Cardiac fibroblast (primary cell): Measurements from ENCODE around the gene TMEM270.

ENCODE experiments used
- DNase-seq, 2 donors: peaks; one replicate each; pipeline versions ENCODE4 v3.0.0 to v3.0.0-alpha.2; 2010; ENCODE audit warnings: low read depth in 2 of 2
- H3K4me3 ChIP-seq, 2 donors: replicated peaks in 1 of 2; 1 replicate in 1 of 2; 2 replicates in 1 of 2; pipeline ENCODE4 v1.5.1; 2011; ENCODE audit warnings: low read depth in 2 of 2, low read length in 2 of 2, mild to moderate bottlenecking in 2 of 2, moderate library complexity in 1 of 2
- TF ChIP-seq, protein P1 (sequence below): IDR thresholded peaks from one replicate; pipeline ENCODE4 v1.5.1; 2011; ENCODE audit warnings: low read depth, mild to moderate bottlenecking, low read length, inconsistent platforms

TMEM270 gene

DNA sequence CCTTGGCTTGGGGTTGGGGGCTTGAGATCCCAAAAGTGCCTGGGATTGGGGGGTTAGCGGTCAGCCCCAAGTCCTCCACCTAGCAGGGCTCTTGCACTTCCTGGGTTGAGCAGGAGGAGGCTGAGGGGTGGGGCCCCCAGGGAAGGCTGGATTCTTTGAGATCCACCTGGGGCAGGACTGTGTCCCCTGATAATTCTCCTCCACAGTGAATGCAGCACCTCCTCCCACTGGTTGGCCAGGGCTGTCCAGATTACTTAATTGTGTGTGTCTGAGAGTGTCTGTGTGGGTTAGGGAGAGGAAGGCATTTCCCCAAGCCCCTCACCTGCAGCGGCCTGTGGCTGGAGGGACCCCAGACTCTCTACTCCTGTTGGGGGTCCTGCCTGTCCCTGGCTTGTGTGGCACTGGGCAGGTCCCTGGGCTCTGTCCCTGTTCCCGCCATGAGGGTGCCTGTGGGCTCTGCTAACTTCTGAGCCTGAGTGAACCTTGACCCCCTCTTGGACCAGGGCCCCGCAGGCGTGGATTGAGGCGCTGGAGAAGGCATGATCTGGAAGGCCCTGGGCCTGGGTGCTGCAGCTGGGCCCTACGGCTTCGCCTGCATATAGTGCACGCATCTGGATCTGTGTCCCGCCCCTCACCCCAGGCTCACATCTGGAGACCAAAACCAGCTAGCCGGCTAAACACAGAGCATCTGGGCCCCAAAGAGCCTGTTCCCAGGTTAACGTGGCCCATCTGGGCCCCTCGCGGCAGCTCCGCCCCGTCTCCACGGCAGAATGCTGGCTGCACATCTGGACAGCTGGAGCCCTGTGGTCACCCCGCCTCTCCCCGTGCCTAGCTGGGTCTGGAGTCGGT is 10.4 kb downstream of the TMEM270 start:
- no peak for DNase-seq
- H3K4me3 ChIP-seq, result no peak overlapping the region
- TF ChIP-seq, protein P1, sequence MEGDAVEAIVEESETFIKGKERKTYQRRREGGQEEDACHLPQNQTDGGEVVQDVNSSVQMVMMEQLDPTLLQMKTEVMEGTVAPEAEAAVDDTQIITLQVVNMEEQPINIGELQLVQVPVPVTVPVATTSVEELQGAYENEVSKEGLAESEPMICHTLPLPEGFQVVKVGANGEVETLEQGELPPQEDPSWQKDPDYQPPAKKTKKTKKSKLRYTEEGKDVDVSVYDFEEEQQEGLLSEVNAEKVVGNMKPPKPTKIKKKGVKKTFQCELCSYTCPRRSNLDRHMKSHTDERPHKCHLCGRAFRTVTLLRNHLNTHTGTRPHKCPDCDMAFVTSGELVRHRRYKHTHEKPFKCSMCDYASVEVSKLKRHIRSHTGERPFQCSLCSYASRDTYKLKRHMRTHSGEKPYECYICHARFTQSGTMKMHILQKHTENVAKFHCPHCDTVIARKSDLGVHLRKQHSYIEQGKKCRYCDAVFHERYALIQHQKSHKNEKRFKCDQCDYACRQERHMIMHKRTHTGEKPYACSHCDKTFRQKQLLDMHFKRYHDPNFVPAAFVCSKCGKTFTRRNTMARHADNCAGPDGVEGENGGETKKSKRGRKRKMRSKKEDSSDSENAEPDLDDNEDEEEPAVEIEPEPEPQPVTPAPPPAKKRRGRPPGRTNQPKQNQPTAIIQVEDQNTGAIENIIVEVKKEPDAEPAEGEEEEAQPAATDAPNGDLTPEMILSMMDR, result no peak

DNA sequence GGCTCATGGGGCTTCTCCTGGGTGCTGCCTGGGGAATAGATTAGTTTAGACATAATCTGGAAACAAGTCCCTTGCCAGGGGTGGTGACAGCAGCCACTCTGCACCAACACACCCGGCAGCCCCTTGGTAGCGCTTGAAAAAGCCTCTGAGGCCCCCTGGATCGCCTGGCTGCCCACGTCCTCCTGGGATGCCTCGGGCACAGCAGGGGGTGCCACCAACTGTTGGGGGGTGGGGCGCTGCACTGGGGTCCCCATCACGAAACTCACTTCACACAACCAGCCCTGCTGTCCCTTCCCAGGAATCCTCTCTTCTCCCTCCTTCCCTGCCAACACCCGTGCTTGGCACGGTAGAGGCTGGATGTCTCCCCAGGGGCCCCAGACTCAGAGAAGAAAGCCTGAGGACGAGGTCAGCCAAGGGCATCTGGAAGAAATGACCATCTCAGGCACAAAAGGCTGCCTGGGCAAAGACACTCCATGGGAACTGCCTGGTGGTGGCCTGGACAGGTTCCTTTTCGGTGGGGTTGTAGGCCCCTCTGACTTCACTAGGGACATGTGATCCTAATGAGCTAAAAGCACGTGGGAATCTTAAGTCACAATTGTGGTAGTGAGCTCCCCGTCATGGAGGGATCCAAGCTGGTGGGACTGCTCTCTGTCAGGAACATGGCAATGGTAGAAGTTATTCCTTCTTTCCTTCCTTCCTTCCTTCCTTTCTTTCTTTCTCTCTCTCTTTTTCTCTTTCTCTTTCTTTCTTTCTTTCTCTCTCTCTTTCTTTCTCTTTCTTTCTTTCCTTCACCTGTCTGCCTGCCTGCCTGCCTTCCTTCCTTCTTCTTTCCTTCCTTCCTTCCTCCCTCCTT is 11.3 kb downstream of the TMEM270 start:
- DNase-seq, result no peak
- H3K4me3 ChIP-seq, result no peak overlapping the region
- TF ChIP-seq, protein P1, result no peak

DNA sequence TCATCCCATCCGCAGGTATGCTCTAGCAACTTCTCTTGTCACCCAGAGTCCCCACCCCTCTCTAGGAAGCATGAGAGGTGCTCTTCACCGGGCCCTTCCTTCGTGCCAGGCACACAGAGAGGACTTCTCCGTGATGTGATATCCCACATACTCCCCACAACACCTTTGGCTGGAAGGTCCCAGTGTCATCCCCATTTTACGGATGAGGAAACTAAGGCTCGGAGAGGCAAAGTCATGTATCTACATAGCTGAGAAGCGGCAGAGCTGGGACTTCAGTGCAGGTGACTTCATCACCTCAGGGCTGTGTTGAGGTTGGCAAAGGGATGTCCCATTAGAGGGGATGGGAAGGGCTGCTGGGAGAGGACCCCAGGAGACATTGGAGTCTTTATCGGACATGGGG is 15.4 kb downstream of the TMEM270 start:
- TF ChIP-seq, protein P1, result no peak
- H3K4me3 ChIP-seq, result no peak overlapping the region
- no peak for DNase-seq

DNA sequence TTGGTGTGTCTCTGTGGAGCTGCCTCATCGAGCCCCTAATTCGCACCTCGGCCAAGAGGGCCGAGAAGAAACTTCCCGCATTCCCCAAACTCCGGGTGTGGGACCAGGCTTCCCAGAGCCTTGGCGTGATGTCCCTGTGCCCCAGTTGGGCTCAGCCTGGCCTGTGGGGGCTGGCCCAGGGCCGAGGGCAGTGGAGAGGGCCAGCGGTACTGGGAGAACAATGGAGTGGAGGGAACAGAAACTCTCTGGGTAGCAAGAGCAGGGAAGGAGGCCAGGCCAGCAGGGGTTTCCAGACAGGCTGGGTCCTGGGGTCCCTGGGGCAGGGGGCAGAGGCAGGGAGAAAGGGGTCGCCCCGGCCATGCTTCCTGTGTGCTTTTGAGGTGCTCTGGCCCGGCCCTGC is 16.0 kb downstream of the TMEM270 start:
- no peak overlapping the region for H3K4me3 ChIP-seq
- no peak for DNase-seq
- TF ChIP-seq, protein P1, result no peak

DNA sequence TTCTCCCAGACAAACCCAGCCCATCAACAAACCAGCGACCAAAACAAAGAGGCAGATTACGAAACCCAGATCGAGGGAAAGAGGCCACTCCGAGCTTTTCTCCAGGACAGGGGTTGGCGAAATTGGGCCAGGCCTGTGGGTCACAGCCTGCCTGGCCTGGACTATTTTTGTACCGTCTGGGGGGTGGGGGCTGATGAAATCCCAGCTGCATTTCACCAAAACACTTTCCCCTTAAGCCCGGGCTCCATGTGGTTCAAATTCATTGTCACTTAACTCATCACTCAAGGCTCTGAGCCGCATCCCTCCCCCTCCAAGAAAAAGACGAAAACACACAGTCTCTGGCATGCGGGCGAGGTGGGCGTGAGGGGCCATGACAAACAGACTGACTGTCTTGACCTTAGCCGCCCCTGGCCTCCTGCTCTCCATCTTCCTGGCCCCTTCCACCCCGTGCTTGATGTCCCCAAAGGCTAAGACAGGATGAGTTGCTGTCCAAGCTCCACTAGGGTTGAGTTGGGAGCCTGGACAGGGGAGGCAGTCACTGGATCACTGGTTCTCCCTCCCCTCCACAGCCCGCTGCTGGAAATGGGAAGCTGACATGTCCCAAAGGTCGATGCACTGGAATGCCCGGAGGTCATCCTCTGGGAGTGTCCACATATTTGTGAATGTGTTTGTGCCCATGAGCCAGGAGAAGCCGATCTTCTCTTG is 19.2 kb downstream of the TMEM270 start:
- no peak overlapping the region for H3K4me3 ChIP-seq
- TF ChIP-seq, protein P1, result no peak
- peak in 1 of 2 donors; percentile 65 for DNase-seq

DNA sequence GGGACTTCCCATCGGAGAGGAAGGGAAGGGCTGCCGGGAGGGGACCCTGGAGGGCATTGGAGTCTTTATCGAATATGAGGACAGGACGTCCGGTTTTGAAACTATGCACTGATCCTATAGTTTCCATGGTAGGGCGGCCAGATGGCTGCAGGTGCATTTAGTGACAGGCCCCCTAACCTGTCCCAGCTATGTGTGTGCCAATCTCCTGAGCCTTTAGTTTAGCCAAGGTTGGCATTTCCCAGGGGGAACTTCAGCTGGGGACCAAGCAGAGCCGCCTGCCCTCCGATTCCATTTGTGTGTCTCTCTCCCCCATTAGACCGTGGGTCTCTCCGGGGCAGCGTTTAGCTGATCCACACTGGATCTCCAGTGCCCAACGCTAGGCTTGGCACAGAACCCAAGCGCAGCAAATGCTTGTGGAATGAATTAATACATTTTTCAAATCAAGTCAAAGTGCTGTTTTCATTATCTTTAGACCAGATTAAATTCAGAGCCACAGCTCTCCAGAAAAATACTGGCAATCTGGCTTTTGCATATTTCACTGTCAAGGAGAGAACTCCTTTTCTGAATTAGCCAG is 19.9 kb downstream of the TMEM270 start:
- no peak for DNase-seq
- TF ChIP-seq, protein P1, result no peak
- no peak overlapping the region for H3K4me3 ChIP-seq
